ENCODE measurements around the gene VAV2.

The VAV2 gene

DNA sequence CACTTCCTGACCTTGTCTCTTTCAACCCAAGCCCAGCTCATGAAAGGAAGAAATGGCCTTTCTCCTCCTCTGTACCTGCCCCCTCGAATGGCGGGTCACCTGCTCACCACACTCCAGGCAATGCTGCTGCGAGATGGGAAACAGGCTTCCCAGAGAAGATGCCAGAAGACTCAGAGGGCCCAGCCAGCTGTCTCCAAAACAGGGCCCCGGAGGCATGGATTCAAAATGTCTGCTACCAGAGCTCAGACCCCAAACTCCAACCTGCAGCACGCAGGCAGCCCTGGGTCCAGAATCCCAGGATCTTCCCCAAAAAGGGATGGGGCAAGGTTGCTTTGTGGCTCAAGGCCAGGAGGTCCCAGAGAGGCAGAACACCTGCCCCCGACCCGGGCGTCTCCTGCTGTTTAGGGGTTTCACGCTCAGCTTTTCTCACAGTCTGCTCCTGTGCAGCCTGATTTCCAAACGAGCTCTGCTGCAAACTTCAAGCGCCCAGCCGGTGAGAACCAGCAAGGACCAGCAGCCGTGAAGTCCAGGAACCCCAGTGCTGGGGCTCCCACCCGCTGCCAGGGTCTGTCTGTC is 42.5 kb downstream of the VAV2 start:
- no peaks in the 10 kb centered on the region for H3K4me1 ChIP-seq (ENCODE audit: insufficient read depth, low read length)
- no peak overlapping the region for H3K27ac ChIP-seq (ENCODE audit: low read depth, low read length)

DNA sequence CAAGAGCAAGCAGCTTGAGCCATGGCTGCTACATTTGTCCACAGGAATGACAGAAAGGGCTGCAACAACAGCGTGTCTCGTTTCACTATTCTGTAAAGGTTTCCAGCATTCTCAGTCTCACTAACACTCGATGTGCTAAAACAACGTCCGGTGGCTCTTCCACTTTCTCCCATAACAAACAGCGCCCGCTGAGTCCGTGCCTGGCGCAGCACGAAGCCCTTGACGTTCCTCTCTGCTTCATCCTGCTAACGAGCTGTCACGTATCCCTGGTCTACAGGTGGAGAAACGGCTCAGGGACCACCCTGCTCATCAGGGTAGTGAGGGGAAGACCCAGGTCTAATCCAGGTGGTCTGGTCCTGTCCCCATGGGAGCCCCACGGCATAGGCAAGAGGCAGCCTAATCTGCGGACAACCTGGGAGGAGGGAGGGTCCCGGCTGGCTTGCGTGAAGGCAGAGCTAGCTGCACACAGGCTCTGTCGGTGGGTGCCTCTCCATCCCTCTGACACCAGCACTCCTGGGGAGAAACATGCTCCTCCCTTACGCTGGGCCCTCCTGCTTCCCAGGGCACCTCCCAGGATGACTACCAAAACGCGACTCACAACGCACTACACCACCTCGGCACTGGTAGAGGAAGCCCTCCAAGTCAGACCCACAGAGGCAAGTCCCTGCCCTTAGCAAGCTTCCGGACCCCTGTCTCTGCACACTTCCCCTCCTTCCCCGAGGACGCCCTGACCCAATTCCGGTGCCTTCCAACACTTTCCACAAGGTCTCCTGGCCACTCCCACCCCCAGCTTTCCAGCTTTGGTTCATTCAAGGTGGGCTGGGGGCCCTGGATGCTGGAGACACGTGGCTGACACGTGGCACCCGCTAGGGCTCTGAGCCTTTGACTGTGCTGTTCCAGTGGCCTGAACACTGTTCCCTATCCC is 43.3 kb downstream of the VAV2 start:
- H3K4me1 ChIP-seq (ENCODE audit: insufficient read depth, low read length): no peaks in the 10 kb centered on the region
- H3K9me3 ChIP-seq (ENCODE audit: low read length): no peaks in the 10 kb centered on the region
- no peak overlapping the region for H3K27ac ChIP-seq (ENCODE audit: low read depth, low read length)
- no peaks in the 10 kb centered on the region for H3K36me3 ChIP-seq (ENCODE audit: insufficient read depth, low read length)
- no peak overlapping the region for H3K4me3 ChIP-seq (ENCODE audit: low read depth in 1 of 2, low read length in 2 of 2)
- no peaks in the 10 kb centered on the region for H3K27me3 ChIP-seq (ENCODE audit: control insufficient read depth in 1 of 2, insufficient read depth in 2 of 2, low read length in 2 of 2)
- no peak overlapping the region for H3K9ac ChIP-seq (ENCODE audit: low read length)

More for the DNA sequence above, 42.5 kb downstream of the VAV2 start:
- no peak overlapping the region for H3K9ac ChIP-seq (ENCODE audit: low read length)
- H3K9me3 ChIP-seq (ENCODE audit: low read length): no peaks in the 10 kb centered on the region
- H3K27me3 ChIP-seq (ENCODE audit: control insufficient read depth in 1 of 2, insufficient read depth in 2 of 2, low read length in 2 of 2): no peaks in the 10 kb centered on the region
- H3K4me3 ChIP-seq (ENCODE audit: low read depth in 1 of 2, low read length in 2 of 2): no peak overlapping the region
- no peaks in the 10 kb centered on the region for H3K36me3 ChIP-seq (ENCODE audit: insufficient read depth, low read length)

DNA sequence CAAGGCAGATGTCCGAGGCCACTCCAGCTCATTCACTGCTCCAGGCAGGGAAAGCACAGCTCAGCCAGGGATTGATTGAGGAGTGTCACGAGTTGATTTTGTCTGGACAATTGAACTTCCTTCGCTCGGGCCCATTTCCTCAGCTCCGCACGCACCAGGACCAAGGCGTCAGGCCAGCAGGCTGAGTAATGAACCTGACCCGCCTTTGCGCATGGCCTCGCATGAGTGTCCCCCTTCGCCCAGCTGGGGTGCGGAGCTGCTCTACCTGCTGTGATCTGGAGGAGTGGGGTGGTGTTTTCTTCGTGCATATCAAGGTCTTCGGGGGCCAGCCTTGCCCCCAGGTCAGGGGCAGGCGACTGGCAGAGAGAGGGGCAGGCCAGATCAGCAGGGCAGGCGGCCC is 44.0 kb downstream of the VAV2 start:
- no peak overlapping the region for H3K4me3 ChIP-seq (ENCODE audit: low read depth in 1 of 2, low read length in 2 of 2)

DNA sequence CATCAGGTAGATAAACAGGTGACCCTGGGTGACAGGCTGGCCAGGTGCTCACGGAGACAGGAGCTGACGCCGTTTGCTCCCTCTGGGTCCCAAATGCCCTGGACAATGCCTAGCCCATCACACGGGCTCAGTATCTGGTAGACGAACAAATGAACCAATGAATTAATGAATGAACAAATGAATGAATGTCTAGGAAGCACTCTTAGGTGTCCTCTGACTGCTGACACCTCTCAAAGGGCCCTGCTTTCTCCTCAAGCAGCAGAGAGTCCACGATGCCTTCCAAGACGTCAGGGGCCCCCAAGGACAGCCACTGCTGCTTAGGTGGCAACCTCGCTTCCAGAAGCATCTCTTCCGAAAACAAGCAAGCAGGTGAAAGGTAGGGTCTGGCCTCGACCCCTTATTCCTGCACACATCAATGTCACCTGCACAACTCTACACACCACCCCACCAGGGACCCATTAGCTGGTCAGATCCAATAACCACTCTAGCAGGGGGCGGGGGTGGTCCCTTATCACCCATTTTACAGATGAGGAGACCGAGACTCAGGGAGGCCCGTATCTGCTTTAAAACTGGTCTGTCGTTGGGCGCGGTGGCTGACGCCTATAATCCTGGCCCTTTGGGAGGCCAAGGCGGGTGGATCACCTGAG is 45.2 kb downstream of the VAV2 start:
- no peaks in the 10 kb centered on the region for H3K9me3 ChIP-seq (ENCODE audit: low read length)
- H3K27ac ChIP-seq (ENCODE audit: low read depth, low read length): no peak overlapping the region
- no peak overlapping the region for H3K9ac ChIP-seq (ENCODE audit: low read length)
- H3K4me3 ChIP-seq (ENCODE audit: low read depth in 1 of 2, low read length in 2 of 2): no peak overlapping the region
- H3K4me1 ChIP-seq (ENCODE audit: insufficient read depth, low read length): no peaks in the 10 kb centered on the region
- H3K27me3 ChIP-seq (ENCODE audit: control insufficient read depth in 1 of 2, insufficient read depth in 2 of 2, low read length in 2 of 2): no peaks in the 10 kb centered on the region
- no peaks in the 10 kb centered on the region for H3K36me3 ChIP-seq (ENCODE audit: insufficient read depth, low read length)

More for the DNA sequence above, 44.0 kb downstream of the VAV2 start:
- H3K9ac ChIP-seq (ENCODE audit: low read length): no peak overlapping the region
- H3K4me1 ChIP-seq (ENCODE audit: insufficient read depth, low read length): no peaks in the 10 kb centered on the region
- no peaks in the 10 kb centered on the region for H3K36me3 ChIP-seq (ENCODE audit: insufficient read depth, low read length)
- no peaks in the 10 kb centered on the region for H3K9me3 ChIP-seq (ENCODE audit: low read length)
- no peaks in the 10 kb centered on the region for H3K27me3 ChIP-seq (ENCODE audit: control insufficient read depth in 1 of 2, insufficient read depth in 2 of 2, low read length in 2 of 2)
- H3K27ac ChIP-seq (ENCODE audit: low read depth, low read length): no peak overlapping the region

DNA sequence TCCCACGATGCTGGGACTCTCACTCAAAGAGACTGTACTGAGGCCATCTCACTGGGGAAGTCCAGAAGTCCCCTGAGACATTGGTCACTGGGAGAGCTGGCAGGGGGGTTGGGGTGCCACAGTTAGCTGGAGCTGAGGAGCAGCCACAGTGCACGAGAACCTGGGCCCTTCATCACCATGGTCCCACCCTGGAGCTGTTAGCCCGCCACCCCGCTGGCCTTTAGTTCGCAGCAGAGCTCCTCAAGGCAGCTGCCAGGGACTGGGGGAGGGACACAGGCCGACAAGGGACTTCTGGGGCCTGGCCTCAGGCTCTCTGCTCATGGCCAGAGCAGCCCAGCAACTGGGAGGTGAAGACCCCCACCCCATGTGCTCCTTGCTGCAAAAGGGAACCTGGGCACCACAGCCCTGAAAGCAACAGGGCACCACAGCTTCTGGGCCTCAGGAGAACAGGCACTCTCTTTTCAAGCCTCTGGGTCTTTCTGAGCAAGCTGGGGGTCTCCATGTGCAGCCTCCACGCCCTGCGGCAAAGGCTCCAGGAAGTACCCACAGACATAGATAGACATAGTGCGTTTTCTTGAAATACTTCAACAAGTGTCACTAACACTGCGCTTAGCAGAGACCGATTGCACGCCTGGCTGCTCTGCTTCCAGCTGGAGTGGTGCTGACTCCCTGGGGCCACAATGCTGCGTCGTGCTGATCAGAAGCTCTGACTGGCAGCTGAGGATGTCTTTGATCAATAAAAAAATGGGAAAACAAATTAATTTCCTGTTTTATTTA is 46.0 kb downstream of the VAV2 start:
- H3K4me3 ChIP-seq (ENCODE audit: low read depth in 1 of 2, low read length in 2 of 2): no peak overlapping the region
- H3K27ac ChIP-seq (ENCODE audit: low read depth, low read length): no peak overlapping the region
- no peak overlapping the region for H3K9ac ChIP-seq (ENCODE audit: low read length)
- H3K4me1 ChIP-seq (ENCODE audit: insufficient read depth, low read length): no peaks in the 10 kb centered on the region
- no peaks in the 10 kb centered on the region for H3K27me3 ChIP-seq (ENCODE audit: control insufficient read depth in 1 of 2, insufficient read depth in 2 of 2, low read length in 2 of 2)
- H3K36me3 ChIP-seq (ENCODE audit: insufficient read depth, low read length): no peaks in the 10 kb centered on the region
- H3K9me3 ChIP-seq (ENCODE audit: low read length): no peaks in the 10 kb centered on the region

DNA sequence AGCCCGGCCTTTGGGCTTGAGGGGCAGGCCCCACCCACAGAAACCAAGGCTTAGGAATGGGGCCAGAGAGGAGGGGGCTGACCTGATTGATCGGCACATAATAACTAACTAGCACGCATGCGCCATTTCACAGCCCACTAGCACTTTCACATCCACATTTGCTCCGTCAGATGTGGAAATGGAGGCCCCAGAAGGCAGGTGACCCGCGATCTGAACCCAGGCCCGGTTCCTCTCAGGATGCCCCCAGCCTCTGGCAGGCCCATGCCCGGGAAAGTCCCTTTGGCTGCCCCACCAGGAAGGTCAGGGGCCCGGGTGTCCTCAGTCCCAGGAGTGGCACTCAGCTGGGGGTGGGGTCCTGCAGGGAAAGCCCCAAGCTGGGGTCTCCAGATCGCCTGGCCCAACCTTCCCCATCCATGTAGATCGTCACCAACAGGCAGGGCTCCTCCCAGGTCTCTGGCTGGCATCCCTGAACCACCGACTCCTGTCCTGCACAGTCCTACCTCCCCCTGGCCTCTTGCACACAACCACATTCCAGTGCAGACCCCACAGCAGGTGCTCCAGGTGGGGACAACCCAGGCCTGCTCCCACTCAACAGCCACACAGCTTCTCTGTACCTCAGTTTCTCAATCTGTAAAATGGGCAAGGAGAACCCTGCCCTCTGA is 46.7 kb downstream of the VAV2 start:
- Histone ChIP-seq H3K4me1 (ENCODE audit: insufficient read depth, low read length) (no peaks in the 10 kb centered on the region), H3K4me3 (ENCODE audit: low read depth in 1 of 2, low read length in 2 of 2) (no peak overlapping the region), H3K27me3 (ENCODE audit: control insufficient read depth in 1 of 2, insufficient read depth in 2 of 2, low read length in 2 of 2) (no peaks in the 10 kb centered on the region), H3K36me3 (ENCODE audit: insufficient read depth, low read length) (no peaks in the 10 kb centered on the region), H3K27ac (ENCODE audit: low read depth, low read length) (no peak overlapping the region), H3K9ac (ENCODE audit: low read length) (no peak overlapping the region), H3K9me3 (ENCODE audit: low read length) (no peaks in the 10 kb centered on the region)

DNA sequence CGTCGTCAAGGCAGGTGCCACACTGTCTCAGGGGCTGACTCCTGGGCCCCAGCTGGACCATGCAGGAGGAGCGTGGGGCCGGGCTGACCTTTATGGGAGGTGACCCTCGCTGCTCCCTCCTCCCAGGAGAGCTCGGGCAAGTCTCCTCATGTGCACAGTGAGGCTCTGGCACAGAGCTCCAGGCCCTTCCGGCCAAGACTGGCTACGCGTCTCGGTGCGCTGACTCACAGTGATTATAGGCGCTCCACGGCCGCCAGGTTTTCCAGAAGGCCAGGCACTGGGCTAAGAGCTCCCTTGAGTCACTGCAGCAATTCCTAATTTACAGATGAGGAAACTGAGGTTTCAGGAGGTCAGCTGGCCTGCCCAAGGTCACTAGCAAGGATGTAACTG is 47.4 kb downstream of the VAV2 start:
- Histone ChIP-seq H3K4me1 (ENCODE audit: insufficient read depth, low read length) (no peaks in the 10 kb centered on the region), H3K9ac (ENCODE audit: low read length) (no peak overlapping the region), H3K27me3 (ENCODE audit: control insufficient read depth in 1 of 2, insufficient read depth in 2 of 2, low read length in 2 of 2) (no peaks in the 10 kb centered on the region), H3K4me3 (ENCODE audit: low read depth in 1 of 2, low read length in 2 of 2) (no peak overlapping the region), H3K36me3 (ENCODE audit: insufficient read depth, low read length) (no peaks in the 10 kb centered on the region), H3K9me3 (ENCODE audit: low read length) (no peaks in the 10 kb centered on the region), H3K27ac (ENCODE audit: low read depth, low read length) (no peak overlapping the region)

DNA sequence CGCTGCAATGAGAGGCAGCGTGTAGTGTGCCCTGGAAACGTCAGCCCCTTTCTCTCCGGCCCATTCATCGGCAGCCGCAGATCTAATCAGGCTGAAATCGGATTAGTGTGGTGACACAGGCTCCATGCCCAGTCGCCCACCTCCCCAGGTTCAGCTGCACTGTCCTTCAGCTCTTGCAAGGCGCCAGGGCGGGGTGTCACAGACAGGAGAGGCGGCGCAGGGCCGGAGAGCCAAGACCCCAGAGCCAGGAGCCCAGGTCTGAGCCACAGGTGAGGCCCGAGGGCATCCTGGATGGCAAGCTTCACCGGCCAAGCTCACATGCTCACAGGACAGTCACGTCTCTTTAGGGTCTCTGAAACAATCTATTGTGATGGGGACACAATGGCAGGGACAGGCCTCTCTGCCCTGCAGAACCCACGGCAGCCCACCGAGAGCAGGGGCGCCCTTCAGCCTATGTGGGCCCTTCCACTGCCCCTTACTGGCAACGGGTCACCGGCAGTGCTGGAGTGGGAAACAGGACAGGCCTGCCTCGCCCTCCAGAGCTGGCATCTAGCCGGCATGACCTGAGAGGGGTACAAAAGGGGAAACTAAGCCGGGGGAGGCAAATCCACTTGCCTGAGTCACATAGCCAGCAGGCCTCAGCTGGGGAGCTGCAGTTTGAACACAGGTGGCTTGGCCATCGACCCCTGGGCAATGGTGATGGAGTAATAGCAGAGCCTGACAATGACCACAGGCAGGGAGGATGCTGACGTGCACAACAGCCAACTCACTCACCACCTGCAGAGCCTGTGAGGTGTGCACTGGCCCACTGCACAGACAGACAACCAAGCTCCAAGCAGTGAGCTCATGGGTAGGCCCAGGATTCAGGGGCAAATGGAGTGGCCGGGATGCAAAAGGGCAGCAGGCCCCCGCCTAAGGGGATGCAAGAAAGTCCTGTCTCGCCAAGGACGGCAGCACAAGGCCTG is 48.1 kb downstream of the VAV2 start:
- Histone ChIP-seq H3K4me1 (ENCODE audit: insufficient read depth, low read length) (no peaks in the 10 kb centered on the region), H3K4me3 (ENCODE audit: low read depth in 1 of 2, low read length in 2 of 2) (no peak overlapping the region), H3K27ac (ENCODE audit: low read depth, low read length) (no peak overlapping the region), H3K9me3 (ENCODE audit: low read length) (no peaks in the 10 kb centered on the region), H3K36me3 (ENCODE audit: insufficient read depth, low read length) (no peaks in the 10 kb centered on the region), H3K27me3 (ENCODE audit: control insufficient read depth in 1 of 2, insufficient read depth in 2 of 2, low read length in 2 of 2) (no peaks in the 10 kb centered on the region), H3K9ac (ENCODE audit: low read length) (no peak overlapping the region)

DNA sequence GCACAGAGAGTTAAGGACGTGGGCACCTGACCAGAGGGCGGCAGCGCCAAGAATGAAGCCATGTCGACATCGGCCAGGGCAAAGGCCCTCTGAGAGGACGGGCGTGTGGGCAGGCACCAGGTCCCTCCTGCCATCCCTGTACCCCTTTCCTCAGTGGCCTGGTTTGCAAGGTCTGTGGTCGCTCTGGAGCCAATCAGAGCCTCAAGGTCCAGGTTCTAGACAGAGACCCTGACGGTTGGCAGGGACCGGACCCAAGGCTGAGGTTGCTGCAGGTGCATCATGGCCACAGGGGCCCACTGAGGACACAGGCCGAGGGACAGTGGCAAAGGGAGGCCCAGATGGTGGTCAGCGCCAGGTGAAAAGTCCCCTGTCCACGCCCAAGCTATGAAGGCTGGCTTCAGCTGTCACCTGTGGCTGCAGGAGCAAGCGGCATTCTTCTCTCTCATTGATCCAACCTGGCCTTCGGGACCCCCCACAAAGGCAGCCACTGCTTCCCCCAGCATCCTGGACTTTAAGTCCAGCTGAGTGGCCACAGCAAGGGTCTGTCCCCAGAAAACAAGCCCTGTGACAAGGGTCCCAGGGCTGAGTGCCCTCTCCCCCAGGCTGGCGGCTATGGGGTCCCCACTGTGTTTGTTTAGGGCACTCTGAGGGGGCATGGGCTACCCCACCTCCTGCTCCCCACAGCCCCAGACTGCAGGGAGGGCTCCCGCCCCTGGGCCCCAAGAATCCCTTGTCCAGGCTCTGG is 48.9 kb downstream of the VAV2 start:
- Histone ChIP-seq H3K4me3 (ENCODE audit: low read depth in 1 of 2, low read length in 2 of 2) (no peak overlapping the region), H3K4me1 (ENCODE audit: insufficient read depth, low read length) (no peaks in the 10 kb centered on the region), H3K27me3 (ENCODE audit: control insufficient read depth in 1 of 2, insufficient read depth in 2 of 2, low read length in 2 of 2) (no peaks in the 10 kb centered on the region), H3K9me3 (ENCODE audit: low read length) (no peaks in the 10 kb centered on the region), H3K9ac (ENCODE audit: low read length) (no peak overlapping the region), H3K36me3 (ENCODE audit: insufficient read depth, low read length) (no peaks in the 10 kb centered on the region), H3K27ac (ENCODE audit: low read depth, low read length) (no peak overlapping the region)

Measured in muscle layer of colon (tissue), 2 donors.